HPDE6-E6E7 (cell line): ENCODE results near the gene ARPC4.
"Not testable (repeated sequence)": the region's sequence is repeated elsewhere in the genome, so short reads cannot be mapped to it uniquely, and the experiment has no call there.

ENCODE experiments used
- DNase-seq: peaks from one replicate; pipeline ENCODE4 v3.0.0; 2011; ENCODE audit warnings: missing footprints; ENCODE audit errors: extremely low spot score

ARPC4 gene

DNA sequence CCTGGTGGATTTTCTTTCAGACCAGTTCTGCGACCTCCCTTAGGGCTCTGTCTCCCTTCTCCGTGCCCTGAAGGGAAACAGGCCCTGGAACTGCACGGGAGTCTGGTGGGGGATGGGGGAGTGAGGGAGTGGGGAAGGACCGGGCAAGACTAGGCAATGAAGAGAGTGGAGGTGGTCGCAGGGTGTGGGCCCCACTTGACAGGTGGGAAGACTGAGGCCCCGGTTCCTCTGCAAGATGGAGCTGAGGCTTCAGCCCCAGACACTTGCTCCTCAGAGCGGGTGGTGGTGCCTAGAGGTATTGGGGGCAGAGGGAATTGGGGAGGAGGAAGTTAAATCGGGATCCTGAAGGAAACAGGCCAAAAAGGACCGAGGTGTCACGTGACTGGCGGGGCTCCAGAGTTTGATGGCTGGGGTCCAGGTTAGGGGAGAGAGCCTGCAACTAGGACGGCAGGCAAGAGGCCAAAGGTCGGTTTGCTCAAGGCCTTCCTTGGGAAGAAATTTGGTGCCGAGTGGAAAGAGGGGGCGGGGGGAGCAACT lies 22.5 kb upstream of the ARPC4 start:
- no peak for DNase-seq

DNA sequence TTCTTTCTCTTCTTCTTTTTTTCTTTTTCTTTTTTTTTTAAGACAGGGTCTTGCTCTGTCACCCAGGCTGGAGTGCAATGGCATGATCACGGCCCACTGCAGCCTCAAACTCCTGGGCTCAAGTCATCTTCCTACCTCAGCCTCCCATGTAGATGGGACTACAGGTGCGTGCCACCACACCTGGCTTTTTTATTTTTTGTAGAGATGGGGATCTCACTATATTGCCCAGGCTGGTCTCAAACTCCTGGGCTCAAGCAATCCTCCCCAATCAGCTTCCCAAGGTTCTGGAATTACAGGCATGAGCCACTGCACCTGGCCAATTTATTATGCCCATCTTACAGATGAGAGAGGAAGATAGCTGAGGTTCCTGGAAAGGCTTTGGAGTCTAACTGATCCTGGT lies 21.9 kb upstream of the ARPC4 start:
- DNase-seq, result not testable (repeated sequence)

DNA sequence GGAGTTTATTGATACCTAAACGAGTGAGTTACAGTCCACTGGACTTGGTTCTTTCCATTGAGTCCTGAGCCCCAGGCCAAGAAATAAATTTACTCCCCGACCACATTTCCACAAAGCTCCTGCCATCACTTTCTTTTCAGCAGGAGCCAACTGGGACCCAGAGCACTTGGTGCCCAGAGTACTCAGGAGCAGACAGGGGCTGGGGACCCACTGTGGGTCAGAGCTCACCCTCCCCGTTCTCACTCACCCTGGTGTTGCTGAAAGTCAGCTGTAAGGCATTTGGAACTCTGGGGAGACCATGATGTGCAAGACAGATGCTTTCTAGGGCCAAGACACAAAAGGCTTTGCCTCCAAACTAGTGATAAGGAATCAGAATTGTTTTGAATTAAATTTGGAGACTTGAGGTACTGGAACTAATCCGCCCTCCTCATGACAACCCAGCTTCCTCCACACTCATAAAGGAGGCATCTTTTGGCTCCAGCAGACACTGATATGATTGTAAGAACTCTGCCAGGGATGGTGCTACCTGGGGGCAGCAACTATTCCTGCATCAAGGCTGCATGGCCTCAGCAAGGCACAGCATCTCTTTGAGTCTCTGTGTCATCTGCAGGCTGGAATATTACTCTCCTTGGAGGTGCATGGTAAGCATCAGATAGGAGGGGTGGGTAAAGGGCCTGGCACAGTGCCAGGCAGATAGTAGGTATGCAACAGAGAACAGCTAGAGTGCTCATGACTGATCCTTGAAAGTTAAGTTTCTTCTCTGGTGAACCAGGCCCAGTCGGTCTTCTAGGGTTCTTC lies 15.8 kb upstream of the ARPC4 start:
- DNase-seq, result no peak

DNA sequence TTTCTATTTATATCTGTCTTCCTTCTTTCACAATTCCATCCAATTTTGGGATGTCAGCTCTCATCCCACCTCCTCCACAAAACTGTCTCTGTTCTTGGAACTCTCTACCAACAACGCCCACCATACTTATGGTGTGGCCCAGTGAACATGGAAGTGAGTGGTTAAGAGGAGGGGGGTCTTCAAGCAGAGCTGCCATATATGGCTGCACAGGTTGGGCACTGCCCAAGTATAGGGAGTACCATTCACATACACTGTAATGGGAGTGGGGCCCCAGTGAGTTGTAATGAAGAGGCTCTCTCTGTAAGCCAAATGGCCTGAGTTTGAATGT lies 15.2 kb upstream of the ARPC4 start:
- no peak for DNase-seq

DNA sequence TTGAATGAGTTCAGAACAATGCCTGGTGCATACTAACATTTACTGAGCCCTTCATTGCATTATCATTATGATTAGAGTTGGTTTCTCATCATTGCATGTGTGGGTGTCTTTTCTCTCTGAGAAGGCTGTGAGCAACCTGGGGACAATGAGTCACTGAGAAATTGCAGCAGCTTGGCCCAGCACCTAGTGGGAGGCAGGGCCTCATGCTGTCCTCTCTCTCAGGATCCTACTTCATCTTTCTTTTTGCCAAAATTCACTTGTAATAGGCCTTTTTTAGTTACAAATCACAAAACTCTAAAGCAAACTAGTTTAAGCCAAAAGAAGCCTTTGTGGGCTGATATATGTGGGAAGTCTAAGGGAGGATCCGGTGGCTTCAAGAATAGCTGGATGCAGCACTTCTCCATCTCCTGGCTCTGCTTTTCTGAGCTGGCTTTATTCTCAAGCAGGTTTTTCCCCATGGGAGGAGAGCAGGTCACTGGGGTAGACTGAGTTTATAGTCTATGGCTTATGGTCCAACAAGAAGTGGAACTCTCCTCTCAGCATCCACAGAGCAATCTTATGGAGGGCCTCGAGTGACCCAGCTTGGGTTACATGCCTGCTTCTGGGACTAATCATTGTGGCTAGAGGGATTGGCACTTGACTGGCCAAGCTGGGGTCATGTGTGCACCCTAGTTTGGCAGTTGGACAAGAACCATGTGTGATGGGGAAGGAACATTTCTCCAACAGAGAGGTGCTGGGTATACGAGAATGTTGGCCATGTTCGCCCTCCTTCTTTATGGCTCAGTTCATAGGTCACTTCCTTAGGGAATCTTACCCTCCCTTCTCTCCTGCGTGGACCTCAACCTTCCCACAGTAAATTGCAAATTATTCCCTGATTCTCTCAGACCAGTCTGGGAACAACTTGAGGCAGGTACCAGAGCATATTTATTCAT lies 14.5 kb upstream of the ARPC4 start:
- no peak for DNase-seq

DNA sequence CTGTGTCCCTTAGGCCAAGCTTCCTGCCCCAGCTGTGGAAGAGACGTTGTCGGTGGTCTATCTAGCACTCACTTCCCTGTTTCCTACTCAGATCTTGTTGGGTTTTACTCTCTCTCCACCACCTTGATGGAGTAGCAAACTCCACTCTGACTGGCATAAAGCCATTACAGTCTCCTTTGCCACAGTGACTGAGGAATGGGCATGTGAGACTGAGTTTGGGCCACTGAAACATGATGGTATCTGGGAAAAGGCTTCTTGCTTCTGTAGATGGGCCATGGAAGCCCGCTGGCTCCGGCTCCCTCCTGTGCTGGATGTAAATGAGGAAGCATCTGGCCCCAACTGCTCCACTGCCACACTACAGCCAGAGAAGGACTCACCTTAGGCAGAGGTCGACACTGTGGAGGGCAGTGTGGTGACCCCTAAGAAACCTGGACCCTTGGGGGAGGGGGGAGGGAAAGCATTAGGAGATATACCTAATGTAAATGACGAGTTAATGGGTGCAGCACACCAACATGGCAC lies 13.7 kb upstream of the ARPC4 start:
- DNase-seq, result no peak

DNA sequence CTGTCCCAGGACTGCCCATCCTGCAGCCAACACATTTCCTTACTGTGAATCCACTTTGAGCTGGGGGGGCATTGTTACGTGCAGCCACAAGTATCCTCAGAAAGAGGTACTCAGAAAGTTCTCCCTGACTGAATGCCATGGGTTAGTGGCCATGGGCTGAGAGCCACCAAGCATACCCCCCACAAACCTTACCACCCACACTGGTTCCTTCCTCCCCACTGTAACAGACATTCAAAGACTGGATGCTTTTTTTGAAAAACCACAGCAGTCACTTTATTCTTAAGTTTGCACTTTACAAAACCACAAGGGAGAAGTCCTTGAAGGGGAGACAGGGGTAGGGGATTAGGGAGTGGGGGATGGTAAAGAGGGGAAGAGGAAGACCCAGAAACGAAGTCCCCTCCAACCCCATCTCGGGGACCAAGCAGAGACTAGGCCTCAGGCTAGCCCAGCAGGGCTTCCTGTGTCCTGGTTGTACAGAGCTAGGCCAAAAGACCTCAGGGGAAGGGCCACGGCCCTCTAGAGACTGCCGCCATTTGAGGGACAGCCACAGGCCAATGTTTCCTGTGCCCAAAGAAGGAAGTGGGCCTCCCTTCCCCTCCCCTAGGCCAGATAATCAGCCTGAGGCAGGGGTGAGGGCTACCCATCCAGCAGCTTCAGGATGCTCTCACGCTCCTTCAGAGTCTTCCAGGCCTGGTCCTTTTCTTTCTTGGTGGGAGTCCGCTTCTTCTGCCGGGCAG lies 13.0 kb upstream of the ARPC4 start:
- DNase-seq, result no peak

DNA sequence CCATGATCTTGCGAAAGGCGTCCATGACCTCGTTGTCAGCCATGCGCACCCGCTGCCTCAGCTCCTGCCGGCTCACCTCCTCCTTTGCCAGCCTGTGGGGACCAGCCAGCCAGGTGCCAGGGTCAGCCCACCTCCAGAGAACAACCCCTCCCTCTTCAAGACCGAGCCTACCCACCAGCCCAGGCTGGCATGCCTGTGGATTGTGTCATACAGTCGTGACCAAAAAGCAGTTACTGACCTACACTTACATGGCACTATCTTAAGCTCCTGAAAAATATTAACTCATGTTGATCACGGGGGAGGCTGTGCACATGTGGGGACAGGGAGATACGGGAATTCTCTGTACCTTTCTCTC lies 12.4 kb upstream of the ARPC4 start:
- DNase-seq, result no peak

DNA sequence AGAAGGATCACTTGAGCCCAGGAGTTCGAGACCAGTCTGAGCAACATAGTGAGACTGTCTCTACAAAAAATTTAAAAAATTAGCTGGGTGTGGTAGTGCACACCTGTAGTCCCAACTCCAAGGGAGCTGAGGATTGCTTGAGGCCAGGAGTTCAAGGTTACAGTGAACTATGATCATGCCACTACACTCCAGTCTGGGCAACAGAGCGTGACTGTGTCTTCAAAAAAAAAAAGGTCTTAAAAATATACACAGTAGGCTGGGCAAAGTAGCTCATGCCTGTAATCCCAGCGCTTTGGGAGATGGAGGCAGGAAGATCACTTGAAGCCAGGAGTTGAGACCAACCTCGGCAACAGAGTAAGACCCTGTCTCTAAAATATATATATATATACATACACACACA lies 12.0 kb upstream of the ARPC4 start:
- DNase-seq, result no peak

DNA sequence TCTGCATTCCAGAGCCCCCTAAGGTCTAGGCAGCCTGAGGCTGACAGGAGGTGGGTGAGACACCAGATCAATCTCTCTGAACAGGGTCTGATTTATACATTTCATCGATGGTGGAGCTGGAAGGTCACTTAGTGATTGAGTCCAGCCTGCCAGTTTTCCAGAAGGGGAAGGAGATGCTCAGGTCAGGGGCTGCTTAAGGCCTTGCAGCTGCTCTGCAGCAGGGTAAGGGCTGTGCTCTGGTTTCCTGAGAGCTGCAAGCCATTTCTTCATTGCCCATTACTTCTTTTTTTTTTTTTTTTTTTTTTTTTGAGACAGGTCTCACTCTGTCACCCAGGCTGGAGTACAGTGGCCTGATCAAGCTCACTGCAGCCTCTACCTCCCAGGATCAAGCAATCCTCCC lies 11.3 kb upstream of the ARPC4 start:
- DNase-seq, result no peak

DNA sequence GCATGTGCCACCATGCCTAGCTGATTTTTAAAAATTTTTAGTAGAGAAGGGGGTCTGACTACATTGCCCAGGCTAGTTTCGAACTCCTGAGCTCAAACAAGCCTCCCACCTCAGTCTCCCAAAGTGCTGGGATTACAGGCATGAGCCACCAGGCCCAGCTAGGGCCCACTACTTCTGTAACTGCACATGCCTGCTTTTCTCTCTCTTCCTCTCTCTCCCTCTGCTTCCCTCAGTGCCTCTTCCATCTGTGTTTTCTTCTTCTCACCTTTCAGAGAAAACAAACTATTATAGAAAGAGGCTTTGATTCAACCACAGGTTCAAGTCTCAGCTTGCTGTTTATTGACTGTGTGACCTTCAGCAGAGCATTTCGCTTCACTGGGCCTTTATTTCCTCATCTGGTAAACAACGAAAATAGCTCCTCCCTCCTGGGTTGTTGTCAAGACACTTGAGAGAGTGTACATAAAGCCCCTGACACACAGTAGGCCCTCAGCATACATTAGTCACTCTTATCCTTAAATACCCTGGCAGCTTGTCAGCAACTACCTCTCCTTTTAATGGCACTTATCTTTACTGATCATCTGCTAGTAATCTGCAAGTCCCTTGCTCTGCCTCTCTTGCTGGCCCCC lies 10.8 kb upstream of the ARPC4 start:
- no peak for DNase-seq

DNA sequence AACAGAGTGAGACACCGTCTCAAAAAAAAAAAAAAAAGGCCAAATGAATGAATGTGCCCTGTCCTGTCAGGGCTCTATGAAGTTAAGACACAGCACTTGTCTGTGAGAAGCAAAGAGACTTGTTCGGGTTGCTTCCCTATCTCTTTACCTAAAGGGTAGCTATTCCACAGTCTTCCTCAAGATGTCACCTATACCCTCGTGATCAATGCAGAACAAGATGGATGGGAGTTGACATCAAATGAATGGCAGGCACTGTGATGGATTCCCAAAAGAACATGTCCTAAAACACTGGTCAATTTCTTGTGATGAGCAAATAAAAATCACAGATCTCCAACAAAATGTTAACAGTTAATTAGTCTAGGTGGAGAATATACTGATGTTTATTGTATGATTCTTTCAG lies 10.1 kb upstream of the ARPC4 start:
- no peak for DNase-seq

DNA sequence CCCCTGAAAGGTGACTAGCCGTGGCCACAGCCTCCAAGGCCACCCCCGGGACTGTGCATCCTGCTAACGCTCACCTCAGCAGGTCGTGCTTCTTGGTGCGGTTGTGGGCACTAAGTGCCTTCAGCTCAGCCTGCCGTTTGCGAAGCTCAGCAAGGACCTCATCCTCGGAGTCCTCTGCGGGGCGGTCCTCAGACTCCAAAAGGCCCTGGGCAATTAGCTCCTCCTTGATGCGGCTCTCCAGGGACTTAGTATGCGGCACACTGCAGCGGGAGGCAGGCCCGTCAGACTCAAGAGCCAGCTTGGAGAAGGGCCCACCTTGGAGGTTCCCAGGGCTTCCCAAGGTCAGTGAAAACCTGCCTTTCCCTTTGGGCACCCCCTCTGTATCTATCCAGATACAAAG lies 8.9 kb upstream of the ARPC4 start:
- DNase-seq, result no peak

DNA sequence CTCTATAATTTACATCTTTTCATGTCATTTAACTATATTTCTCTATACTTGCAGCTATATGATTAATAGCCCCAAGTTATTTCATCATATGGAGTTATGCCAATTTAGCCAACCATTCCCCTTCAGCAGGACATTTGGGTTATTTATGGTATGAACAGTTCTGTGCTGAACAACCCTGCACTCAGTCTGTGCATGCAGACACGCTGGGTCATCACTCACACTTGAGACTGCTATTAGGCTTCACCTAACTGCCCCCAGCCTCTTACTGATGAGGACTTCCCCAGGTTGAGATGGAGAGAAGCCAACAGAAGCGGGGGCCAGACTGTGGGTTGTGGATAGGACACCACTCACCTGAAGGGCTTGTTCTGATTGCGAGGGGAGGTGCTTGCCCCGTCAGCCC lies 7.9 kb upstream of the ARPC4 start:
- DNase-seq, result no peak

DNA sequence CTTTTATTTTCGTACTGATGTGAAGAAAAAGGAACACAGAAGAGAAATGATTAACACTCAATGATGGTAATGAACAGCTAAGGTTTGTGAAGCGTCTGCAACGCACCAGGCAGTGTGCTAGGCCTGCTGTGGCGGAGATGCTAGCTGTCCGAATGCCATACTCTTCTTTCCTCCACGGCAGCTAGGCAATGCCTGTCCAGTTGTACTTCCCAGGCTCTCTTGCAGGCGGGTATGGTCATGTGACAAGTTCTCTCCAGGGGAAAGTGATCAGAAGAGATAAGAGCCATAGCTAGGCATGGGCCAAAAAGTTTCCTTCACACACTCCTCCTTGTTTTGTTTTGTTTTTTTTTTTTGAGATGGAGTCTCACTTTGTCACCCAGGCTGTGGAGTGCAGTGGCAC lies 7.3 kb upstream of the ARPC4 start:
- no peak for DNase-seq

DNA sequence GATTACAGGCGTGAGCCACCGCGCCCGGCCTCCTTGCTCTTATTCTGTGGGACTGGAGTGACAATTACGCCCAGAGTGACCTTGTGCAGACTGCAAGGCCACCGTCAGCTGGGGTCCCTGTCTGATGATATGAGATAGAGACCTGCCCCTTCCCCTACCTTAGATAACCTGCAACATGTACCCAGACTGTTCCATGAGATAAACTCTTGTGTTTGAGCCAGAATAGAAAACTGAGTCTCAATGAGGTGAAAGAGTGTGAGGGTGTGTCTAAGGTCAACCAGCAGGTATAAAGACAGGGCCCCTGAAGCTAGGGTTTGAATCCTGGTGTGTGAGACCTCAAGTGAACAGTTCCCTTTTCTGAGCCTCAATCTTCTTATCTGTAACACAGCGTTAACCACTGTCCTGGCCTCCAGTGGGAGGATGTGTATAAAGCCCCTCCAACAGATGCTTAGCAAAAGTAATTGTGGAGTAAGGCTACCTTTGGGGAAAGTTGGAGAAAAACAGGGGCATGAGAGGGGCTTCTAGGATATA lies 6.6 kb upstream of the ARPC4 start:
- no peak for DNase-seq

DNA sequence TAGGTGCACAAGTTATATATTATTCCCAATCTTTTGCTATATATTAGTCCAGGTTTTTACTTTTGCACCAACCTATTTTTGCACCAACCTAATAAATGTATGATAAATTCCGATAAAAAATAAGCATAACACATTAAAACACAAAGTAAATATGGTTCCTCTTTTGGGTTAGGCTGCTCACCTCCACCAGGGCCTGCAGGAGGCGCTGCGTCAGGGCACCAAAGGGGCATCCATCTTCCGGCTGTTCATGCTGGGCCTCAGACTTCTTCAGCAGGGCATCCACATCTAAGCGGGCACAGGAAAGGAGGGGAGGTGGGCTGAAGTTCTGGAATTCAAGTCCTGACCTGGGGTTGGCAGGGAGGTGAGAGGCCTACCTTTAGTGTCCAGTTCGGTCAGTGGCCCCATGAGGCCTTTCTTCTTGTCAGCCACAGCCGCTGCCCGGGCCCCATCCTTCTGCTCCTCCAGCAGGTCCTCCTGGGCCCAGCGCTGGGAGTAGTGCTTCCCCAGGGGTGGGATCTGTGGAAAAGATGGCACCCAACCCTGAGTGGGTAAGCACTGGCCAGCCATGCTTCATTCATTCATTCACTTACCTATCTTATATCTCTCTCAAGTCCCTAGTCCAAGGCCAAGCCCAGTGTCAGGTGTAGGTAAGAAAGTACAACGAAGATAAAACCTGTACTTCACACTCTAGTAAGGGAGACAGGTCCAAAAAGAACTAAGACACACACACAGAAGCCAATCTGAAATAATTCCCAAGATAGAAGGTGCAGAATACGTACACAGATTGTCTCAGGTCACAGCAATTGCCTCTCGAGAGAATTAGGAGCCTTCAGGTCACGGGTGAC lies 5.8 kb upstream of the ARPC4 start:
- DNase-seq, result no peak

DNA sequence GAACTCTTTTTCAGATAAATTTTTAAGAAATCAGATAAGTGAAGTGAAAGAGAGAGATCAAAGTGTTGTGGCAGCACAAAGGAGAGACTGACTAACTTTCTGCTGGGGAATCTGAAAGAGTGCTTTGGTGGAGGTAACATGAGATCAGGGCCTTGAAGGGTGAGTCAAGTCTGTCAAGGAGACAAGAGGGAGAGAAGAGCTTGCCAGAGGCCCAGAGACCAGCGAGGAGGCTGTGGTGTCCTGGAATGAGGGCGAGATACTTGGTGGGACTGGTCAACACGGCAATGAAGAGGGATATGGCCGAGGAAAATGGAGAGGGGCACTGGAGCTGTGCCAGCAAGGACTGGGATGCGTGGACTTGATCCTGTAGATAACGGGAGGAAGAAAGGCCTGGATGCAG lies 5.2 kb upstream of the ARPC4 start:
- no peak for DNase-seq

DNA sequence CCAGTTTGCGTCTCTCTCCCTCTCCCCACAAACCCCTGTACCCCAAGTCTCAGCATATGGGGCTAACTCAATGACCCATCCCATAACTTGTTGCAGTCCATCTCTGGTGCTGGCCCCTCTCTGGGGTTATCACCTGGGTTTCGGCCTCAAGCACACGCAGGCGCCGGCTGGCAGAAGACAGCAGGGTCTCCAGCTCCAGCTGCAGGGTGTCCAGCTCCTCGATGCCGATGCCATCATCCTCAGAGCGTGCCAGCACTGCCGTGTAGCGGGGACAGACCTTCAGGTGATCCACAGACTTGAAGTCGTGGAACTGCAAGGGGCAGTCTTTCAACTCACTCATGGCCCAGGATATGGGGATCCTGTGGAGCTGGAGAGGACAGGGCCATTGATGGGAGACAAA lies 1.8 kb upstream of the ARPC4 start:
- DNase-seq, result no peak

DNA sequence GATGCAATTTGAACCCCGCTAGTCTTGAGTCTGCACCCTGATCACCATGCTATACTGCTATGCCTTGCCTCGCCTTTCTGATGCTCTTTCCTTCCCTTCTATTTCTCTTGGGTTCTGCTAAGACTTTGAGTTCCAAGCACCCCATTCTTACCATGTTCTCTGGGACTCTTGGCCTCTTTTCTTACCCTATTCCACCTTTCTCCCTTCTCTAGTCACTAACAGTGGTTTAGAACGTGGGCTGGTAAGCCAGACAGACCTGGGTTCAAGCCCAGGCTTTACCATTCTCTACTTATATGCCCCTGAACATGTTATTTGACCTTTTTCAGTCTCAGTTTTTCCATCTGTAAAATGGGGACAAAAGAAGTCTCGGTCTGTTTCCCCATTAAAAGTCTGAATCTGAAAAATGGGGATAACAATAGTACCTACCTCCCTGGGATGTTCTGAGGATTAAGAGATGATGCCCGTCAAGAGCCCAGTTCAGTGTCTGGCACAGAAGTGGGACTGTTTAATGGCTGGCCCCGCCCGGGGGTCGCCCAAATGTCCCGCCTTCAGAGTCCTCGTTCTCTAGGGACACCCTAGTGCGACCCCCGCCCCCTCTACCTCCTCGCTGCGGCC lies 985 bp upstream of the ARPC4 start:
- DNase-seq, result no peak
